Measurements from ENCODE around the gene IL17RE. TPM values are rescaled to one million over a fixed set of nuclear protein-coding genes. Genes with fewer than 3 reads are reported as not detected.
A peak's percentile ranks its signal among the peaks of the same experiment; 100 is the strongest.

IL17RE gene
- total and polyA plus RNA-seq, 9 of the 15 experiments (the other 6 are each of a cell fraction or from before 2014, with no cell fraction given), result 0.32 to 1.9 (median 0.51) TPM; not detected in 4

- TF ChIP-seq CHD7 (IDR thresholded peaks at IDR 0.05; ENCODE audit: low read depth, low read length) (no peak), FOSL1 (tag; conservative IDR thresholded peaks at IDR 0.05) (peak; percentile 42; the same call in 1 of the 2 replicates), PURB (CRISPR knock-in tag; IDR thresholded peaks at IDR 0.05; ENCODE audit: low read depth) (no peak), SUPT5H (IDR thresholded peaks at IDR 0.05) (peak; percentile 73), MCM5 (IDR thresholded peaks at IDR 0.05; ENCODE audit: low read depth) (no peak), RHOXF2B (CRISPR knock-in tag; conservative IDR thresholded peaks at IDR 0.05) (no peak), CREM (IDR thresholded peaks at IDR 0.05; ENCODE audit: low read depth) (peak; percentile 68; the same call in 1 of the 2 replicates), ZNF436 (CRISPR knock-in tag; IDR thresholded peaks at IDR 0.05) (no peak), SIN3A (IDR thresholded peaks at IDR 0.05; ENCODE audit: borderline replicate concordance in 2 of 2, control insufficient read depth in 1 of 2, low read depth in 2 of 2, low read length in 2 of 2) (peak in 1 of 2 experiments; percentile 27; a peak in 1 of 4 replicates), EHMT2 (IDR thresholded peaks at IDR 0.05) (0 out of 2 replicates have a peak, but pooled peaks have one; percentile 15), ZBTB34 (CRISPR knock-in tag; IDR thresholded peaks at IDR 0.05) (no peak), TEAD4 (IDR thresholded peaks at IDR 0.05; ENCODE audit: low read length) (peak; percentile 41; the same call in 1 of the 2 replicates), TEAD4 (CRISPR knock-in tag; IDR thresholded peaks at IDR 0.05; ENCODE audit: borderline replicate concordance) (no peak), XRCC3 (IDR thresholded peaks at IDR 0.05) (no peak)
These were observed 40.1 kb upstream of the IL17RE start (continued) for GRCh38 chr3:9862391-9863057.

All from K562 (cell line).